ENCODE results near the gene A1BG.
A peak's percentile ranks its signal among the peaks of the same experiment; 100 is the strongest.

A1BG gene

DNA sequence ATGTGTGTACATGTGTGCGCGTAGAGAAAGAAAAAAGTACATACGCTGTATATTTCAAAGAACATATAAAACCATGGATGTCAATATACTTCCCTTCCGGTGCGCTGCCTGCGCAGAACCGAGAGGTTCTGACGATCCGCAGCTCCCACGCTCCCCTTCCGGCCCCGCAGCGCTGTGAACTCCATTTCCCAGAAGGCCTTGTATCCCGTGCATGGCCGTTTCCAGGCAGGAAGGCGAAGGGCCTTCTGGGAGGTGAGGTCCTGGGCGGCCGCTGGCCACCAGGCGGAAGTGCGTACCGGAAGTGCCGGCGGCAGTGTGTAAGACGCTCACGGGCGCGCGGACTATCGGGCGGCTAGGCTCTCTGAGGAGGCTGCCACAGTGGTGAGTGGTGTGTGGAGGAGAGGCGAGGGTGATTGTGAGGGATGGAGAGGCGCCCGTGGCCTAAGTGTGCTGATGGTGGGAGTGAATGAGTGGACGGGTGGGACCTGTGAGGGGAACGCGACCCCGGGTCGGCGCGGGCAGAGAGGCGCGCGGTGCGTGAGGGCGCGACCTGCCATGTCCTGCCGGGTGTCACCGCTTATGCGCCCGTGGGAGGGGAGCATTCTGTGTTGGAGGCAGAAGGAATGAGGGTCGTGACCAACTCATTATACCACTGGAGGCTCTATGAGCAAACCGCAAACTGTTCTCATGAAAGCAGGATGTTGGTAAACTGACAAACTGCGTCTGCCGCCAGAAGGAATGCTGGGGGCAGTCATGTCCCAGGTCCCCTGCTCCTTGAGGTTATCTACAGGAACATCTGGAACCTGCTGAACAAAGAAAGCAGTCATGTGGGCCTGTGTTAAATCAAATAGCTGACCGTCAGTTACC is 48.0 kb downstream of the A1BG start, which contains the start of gene ERVK3-1:
TSS of gene ERVK3-1 (plus strand) at position 313 of the 867 bp plus-strand sequence. CDS start 6,792 bp downstream, outside the sequence.
- TF ChIP-seq, protein P1, sequence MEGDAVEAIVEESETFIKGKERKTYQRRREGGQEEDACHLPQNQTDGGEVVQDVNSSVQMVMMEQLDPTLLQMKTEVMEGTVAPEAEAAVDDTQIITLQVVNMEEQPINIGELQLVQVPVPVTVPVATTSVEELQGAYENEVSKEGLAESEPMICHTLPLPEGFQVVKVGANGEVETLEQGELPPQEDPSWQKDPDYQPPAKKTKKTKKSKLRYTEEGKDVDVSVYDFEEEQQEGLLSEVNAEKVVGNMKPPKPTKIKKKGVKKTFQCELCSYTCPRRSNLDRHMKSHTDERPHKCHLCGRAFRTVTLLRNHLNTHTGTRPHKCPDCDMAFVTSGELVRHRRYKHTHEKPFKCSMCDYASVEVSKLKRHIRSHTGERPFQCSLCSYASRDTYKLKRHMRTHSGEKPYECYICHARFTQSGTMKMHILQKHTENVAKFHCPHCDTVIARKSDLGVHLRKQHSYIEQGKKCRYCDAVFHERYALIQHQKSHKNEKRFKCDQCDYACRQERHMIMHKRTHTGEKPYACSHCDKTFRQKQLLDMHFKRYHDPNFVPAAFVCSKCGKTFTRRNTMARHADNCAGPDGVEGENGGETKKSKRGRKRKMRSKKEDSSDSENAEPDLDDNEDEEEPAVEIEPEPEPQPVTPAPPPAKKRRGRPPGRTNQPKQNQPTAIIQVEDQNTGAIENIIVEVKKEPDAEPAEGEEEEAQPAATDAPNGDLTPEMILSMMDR (IDR thresholded peaks at IDR 0.05; ENCODE audit: low read depth, low read length, missing control alignments): no peak
- peak; percentile 96 for DNase-seq (ENCODE audit: low read depth)
- peak within 1 kb of the TSS; percentile 65 for H3K4me3 ChIP-seq (ENCODE audit: low read depth, low read length)

DNA sequence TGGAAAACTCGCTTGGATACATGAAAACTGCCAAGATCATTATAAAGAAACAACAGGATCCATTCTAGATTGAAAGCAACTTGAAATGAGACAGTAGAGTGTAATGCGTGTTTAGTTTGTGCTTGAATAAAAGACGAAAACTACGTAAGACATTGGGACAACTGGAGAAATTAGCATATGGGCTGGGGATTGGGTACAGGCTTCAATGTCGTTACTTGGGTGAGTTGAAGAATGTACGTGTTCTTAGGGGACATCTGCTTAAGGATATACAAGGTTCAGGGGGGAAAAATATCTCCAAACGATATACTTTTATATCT is 48.6 kb downstream of the A1BG start:
- peak overlapping the region; percentile 65 for H3K4me3 ChIP-seq (ENCODE audit: low read depth, low read length)
- no peak for DNase-seq (ENCODE audit: low read depth)
- TF ChIP-seq, protein P1 (IDR thresholded peaks at IDR 0.05; ENCODE audit: low read depth, low read length, missing control alignments): no peak

DNA sequence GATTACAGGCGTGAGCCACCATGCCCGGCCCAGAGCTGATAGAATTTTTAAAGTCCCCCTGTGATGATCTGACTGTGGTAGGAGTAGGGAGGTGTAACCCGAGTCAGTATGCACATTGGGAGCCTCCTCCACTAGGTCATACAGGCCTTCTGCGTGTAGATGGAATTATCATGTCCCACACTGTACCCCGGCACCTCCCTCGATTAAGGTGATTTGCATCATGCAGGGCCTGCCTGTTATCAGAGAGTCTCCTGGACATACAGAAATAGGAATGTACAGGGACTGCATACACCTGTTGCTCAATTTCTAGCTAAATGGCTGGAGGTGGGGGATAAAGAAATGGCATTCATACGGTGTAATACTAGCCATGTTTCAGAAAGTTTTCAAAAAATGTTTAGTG is 49.0 kb downstream of the A1BG start:
- no peak overlapping the region for H3K4me3 ChIP-seq (ENCODE audit: low read depth, low read length)
- no peak for DNase-seq (ENCODE audit: low read depth)
- TF ChIP-seq, protein P1 (IDR thresholded peaks at IDR 0.05; ENCODE audit: low read depth, low read length, missing control alignments): no peak

DNA sequence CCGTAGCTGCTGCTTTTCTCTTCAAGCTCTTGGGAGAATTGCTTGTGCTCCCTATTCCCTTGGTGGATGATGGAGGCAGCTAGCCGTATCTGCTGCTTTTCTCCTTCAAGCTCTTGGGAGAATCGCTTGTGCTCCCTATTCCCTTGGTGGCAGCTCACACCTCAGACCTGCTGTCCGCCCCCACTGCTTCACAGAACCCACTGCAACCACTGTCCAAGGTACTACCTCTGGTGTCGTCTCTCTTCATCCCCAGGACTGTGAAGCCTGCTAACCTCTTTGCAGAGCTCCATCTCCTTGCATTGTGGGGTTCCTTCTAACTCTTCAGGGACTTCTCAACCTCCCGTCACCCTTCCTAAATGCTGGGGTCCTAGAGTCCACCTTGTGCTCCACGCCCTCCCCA is 52.7 kb downstream of the A1BG start:
- no peak for DNase-seq (ENCODE audit: low read depth)

DNA sequence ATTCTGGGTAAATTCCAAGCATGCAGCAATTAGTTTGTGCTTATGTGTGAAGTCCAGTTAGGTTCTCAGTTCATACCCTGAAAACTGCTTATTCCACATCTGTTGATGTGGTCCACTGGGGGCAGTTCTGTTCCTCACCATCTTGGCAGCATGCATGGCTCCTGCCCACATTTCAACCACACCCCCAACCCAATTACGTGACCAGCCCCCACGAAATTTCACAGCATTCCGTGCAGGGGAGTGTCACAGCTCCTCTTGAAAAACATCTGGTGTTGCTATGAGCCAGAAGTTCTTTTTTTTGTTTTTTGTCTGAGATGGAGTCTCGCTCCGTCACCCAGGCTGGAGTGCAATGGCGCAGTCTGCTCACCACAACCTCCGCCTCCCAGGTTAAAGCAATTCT is 57.2 kb downstream of the A1BG start:
- DNase-seq (ENCODE audit: low read depth): no peak
- H3K4me3 ChIP-seq (ENCODE audit: low read depth, low read length): no peak overlapping the region
- TF ChIP-seq, protein P1 (IDR thresholded peaks at IDR 0.05; ENCODE audit: low read depth, low read length, missing control alignments): no peak

More for the DNA sequence above, 52.7 kb downstream of the A1BG start:
- TF ChIP-seq, protein P1 (IDR thresholded peaks at IDR 0.05; ENCODE audit: low read depth, low read length, missing control alignments): no peak
- no peak overlapping the region for H3K4me3 ChIP-seq (ENCODE audit: low read depth, low read length)
